CD4-positive, alpha-beta T cell treated with Interleukin-1 beta for 1 hour (primary cell): Measurements from ENCODE around the gene WFIKKN1.
A peak's percentile ranks its signal among the peaks of the same experiment; 100 is the strongest.

ENCODE experiments used
- DNase-seq, 2 donors: peaks; one replicate each; pipeline ENCODE4 v3.0.0-alpha.2; 2020 to 2022

WFIKKN1 gene

DNA sequence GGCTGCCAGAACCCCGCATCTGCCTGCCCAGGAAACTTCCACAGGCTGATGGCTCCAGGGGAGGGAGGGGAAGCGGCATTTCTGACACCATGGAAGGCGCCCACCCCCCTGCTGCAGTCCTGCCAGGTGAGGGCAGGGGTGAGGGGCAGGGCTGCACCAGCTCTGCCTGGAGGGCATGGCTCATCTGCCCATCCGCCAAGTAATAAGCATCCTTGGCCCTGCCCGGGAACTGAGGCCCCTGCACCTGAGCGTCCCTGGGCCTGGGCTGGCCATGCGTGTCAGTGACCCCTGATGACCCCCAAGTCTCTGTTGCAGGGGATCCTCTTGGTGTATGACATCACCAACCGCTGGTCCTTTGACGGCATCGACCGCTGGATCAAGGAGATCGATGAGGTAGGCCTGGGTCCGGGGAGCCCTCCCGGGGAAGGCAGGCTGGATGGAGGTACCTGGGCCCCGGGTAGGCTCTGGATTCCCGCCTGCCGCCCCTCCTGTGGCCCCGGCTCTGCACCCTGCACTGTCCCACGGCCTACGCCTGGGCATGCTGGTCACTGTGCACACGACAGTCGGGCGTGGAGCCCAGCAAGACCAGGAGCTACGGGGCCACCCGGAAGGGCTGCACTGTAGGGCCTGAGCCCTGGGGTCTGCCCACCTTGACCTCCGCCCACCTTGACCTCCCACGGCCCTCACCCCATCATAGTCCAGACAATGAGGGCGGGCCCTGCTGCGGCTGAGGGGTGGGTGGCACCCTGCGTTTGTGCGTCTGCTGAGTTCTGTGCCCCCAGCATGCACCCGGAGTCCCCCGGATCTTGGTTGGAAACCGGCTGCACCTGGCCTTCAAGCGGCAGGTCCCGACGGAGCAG, 5.4 kb upstream of the WFIKKN1 start:
- no peak for DNase-seq

DNA sequence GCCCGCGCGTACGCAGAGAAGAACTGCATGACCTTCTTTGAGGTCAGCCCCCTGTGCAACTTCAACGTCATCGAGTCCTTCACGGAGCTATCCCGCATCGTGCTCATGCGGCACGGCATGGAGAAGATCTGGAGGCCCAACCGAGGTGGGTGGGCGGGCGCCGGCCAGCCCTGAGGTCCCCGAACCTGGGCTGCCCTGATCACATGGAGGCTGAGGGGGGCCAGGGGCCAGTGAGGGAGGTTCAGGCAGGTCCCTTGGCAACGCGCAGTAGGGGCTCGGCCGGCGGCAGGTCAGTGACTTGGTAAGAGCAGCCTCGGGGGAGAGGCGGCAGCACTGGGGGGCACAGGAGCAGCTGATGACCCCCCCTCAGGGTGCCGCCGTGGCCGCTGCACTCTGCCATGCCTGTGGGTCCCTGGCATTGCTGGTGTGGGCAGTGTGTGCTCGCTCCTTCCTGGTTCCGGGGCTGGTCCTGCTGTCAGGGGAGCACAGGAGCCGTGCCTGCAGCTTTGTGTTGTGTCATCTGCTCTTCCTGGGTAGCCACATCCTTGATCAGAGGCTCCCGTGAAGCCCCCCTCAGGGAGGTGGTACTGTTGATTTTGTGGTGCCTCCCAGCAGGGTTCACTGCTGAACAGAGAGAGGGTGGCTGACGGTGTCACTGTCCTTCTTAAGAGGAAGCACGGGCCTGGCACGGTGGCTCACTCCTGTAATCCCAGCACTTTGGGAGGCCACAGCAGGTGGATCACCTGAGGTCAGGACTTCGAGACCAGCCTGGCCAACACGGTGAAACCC, 4.6 kb upstream of the WFIKKN1 start:
- DNase-seq = no peak

DNA sequence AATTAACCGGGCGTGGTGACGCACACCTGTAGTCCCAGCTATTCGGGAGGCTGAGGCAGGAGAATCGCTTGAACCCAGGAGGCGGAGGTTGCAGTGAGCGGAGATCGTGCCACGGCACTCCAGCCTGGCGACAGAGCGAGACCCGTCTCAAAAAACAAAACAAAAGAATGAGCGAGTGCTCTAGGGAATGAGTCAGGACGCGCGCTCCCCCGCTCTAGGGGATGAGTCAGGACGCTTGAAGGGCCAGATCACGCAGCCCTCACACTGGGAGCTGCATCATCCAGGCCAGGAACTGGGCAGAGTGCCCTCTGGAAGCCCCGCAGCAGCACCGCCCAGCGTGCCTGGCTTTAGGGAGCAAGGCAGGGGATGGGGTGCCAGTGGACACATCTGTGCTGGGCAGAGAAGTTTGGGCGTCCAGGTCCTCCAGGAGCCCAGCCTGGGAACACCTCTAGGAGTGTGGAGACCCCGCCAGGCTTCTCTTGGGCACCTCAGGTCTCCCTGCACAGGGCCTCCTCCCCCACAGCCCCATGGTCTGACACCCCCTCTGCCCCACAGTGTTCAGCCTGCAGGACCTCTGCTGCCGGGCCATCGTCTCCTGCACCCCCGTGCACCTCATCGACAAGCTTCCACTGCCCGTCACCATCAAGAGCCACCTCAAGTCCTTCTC, 3.9 kb upstream of the WFIKKN1 start:
- no peak for DNase-seq

DNA sequence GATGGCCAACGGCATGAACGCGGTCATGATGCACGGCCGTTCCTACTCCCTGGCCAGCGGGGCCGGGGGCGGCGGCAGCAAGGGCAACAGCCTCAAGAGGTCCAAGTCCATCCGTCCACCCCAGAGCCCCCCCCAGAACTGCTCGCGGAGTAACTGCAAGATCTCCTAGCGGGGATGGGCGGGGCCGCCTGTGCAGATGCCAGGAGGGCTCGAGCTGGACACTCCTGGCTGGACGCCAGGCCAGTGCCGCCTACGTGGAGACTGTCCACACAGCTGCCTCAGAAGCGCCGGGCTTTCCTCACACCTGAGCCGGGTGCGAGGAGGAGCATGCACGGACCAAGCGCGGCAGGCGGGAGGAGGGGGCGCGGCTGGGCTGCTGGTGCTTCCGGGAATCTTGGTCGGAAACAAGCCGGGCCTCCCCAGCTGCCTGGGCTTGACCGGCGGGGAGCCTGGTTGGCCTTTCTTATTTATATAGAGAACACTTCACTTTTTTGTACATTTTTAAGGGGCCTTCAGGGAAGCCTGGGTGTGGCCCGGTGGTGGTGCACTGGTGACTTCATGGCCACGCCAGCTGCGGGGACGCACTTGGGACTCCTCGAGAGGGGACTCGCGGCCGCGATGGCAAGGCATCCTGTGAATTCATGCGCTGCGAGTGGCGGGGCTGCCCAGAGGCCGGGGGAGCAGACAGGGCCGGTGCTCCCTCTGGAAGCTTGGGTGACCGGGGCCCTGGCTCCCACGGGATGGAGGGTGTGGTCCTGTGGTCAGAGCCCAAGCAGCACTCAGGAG, 3.1 kb upstream of the WFIKKN1 start:
- DNase-seq = no peak

DNA sequence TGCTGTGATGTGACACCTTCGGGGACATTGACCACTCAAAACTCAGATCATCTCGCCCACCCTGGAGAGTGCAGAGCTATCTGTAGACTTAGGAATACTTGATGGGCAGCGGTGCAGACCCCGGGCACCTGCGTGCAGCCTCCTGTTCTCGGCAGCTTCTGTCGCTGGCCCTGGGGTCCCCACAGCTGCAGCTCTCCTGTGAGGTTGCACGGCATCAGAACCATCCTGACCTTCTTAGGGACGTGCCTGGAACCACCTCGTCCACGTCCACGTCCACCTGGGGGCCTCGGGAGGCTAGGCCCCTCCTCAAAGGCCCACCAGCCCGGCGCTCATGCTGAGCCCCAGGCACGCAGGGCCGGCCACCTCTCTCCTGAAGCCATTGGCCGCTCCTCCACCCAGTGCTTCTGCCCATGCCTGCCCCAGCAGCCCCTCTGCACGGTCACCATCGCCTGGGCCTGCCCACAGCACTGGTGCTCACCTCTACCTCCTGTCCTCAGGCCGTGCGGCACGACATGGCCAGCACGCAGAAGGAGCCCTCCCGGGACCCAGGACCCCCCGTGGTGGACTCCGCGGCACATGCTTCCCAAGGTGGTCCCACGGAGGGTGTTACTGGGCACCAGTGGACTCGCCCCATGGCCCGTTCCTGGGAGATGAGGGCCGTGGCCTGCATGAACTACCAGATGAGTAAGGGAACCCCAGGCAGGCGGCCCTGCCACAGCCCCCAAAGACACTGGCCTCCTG, 2.3 kb upstream of the WFIKKN1 start:
- no peak for DNase-seq

DNA sequence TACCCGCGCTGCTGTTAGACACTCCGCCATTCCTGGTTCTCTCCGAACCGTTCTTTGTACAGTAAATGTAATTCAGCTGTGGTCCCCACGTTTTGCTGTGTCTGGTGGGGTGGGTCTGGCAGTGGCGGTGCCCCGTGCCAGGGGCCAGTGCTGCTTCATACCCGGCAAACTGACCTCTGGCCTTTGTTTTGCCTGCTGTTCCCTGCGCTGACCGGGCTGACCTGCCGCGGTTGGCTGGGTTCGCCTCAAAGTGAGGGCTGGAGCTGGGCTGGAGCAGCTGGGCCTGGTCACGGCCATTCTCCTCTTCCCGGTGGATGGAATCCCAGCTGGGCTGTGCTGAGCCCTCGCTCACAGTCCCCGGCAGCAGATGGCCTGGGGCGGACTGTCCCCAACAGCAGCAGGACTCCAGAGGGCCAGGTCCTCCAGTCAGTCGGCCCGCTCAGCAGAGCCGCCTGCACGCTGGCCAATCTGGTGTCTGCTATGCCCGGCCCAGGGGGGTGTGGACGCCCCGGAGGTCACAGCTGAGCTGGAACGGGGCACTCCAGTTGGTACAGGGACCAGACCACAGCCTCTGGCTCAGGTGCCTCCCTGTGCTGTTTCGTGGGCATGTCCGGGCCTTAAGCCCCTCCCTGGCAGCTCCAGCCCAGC, 1.5 kb upstream of the WFIKKN1 start:
- DNase-seq = no peak

DNA sequence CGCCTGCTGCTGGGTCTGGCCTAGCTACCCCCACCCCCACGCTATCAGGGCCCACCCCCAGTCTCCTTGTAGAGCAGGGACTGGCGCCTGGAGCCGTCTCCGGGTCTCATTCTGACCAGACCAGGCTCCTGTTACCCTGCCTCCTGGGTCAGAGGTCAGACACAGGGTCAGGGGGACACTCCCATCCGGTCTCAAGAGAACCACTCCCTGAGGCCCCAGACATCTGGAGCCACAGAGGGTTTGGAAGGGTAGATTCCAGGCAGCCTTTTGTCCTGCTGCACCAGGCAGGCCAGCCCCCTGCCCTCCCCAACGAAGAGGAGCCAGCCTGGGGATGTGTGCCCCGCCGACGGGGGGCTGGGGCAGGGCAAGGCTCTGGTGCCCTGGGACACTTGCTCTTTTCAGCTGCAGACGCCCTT, 944 bp upstream of the WFIKKN1 start:
- DNase-seq = no peak

DNA sequence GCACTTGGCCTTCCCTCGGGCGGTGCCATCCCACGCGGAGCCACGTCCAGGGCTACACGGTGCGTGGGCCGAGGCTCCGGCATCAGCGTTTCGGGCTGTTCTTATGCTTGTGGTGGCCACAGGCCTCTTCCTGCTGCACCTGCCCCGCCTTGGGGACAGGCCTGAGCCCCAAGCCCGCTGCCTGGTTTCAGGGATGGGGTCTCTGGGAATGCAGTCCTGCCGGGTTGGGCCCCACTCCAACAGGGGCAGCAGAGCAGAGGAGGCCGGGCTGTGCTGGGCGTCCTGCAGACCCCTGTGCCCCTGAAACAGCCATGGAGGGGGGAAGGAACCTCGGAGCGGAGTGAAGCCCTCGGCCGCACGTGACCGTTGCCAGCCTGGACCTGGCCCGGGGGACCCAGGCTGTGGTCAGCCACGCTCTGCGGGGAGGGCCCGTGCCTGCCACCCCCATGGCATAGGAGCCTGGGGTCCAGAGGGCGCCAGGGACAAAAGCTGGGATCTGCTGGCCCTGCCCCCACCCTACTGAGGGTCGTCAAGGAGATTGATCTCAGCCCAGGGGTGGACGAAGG, 453 bp upstream of the WFIKKN1 start:
- no peak for DNase-seq

DNA sequence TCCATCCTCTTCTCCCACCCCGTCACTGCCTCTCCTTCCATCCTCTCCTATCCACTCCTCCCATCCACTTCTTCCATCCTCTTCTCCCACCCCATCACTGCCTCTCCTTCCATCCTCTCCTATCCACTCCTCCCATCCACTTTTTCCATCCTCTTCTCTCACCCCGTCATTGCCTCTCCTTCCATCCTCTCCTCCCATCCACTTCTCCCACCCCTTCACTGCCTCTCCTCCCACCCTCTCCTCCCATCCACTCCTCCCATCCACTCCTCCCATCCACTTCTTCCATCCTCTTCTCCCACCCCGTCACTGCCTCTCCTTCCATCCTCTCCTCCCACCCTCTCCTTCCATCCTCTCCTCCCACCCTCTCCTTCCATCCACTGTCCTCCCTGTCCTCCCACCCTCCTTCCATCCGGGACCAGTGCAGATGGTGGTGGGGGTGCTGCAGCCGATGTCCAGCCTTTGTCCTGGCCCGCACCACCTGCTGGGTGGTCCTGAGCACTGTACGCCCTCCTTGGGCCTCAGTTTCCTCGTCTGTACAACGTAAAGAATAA, 1.1 kb downstream of the WFIKKN1 start:
- no peak for DNase-seq

DNA sequence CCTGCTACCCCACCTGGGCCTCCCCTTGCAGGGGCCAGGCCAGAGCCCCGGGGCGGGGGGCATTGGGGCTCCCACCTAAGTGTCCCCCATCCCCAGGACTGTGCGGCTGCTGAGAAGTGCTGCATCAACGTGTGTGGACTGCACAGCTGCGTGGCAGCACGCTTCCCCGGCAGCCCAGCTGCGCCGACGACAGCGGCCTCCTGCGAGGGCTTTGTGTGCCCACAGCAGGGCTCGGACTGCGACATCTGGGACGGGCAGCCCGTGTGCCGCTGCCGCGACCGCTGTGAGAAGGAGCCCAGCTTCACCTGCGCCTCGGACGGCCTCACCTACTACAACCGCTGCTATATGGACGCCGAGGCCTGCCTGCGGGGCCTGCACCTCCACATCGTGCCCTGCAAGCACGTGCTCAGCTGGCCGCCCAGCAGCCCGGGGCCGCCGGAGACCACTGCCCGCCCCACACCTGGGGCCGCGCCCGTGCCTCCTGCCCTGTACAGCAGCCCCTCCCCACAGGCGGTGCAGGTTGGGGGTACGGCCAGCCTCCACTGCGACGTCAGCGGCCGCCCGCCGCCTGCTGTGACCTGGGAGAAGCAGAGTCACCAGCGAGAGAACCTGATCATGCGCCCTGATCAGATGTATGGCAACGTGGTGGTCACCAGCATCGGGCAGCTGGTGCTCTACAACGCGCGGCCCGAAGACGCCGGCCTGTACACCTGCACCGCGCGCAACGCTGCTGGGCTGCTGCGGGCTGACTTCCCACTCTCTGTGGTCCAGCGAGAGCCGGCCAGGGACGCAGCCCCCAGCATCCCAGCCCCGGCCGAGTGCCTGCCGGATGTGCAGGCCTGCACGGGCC, 1.9 kb downstream of the WFIKKN1 start:
- no peak for DNase-seq

DNA sequence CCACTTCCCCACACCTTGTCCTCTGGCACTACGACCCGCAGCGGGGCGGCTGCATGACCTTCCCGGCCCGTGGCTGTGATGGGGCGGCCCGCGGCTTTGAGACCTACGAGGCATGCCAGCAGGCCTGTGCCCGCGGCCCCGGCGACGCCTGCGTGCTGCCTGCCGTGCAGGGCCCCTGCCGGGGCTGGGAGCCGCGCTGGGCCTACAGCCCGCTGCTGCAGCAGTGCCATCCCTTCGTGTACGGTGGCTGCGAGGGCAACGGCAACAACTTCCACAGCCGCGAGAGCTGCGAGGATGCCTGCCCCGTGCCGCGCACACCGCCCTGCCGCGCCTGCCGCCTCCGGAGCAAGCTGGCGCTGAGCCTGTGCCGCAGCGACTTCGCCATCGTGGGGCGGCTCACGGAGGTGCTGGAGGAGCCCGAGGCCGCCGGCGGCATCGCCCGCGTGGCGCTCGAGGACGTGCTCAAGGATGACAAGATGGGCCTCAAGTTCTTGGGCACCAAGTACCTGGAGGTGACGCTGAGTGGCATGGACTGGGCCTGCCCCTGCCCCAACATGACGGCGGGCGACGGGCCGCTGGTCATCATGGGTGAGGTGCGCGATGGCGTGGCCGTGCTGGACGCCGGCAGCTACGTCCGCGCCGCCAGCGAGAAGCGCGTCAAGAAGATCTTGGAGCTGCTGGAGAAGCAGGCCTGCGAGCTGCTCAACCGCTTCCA, 2.7 kb downstream of the WFIKKN1 start:
- no peak for DNase-seq

DNA sequence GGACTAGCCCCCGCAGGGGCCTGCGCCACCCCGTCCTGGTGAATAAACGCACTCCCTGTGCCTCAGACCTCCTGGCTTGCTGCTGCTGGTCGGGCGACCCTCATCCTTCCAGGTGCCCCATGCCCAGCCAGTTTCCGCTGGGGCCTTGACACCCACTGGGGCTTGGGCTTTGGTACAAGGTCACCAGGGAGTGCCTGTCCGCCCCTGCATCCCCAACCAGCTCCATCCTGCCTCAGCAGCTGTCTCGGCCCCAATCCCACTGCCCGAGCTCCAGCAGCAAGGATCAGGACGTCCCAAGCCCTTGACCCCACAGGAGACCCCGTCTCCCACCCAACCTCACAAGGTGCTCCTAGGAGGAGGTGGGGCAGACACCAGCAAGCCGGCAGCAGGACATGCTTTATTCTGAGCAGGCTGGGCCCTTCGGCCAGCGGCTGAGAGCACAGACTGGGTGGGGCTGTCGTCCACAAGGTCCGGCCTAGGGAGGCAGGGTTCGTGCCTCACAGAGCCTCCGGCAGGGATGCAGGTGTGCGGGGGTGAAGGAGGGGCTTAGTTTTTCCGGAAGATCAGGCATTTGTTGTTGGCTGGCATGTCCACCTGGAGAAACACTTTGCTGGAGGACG, 3.4 kb downstream of the WFIKKN1 start:
- no peak for DNase-seq

DNA sequence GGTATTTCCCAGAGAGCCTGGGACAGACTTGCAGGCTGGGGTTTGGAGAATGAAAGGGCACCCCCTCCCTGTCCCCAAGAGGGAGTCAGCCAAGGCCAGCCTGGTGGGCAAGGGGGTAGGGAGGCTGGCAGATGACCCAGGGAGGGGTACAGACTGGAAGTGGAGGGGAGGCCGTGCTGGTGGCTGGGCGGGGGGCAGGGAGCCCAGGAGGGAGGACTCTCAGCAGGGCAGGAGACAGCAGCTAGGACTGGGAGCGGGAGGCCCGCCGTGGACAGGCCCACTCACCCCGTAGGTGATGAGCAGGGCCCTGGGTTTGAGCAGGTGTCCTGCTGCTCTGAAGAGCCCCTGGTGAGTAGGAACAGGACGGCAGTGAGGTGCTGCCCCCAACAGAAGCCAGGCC, 4.2 kb downstream of the WFIKKN1 start:
- DNase-seq = no peak

DNA sequence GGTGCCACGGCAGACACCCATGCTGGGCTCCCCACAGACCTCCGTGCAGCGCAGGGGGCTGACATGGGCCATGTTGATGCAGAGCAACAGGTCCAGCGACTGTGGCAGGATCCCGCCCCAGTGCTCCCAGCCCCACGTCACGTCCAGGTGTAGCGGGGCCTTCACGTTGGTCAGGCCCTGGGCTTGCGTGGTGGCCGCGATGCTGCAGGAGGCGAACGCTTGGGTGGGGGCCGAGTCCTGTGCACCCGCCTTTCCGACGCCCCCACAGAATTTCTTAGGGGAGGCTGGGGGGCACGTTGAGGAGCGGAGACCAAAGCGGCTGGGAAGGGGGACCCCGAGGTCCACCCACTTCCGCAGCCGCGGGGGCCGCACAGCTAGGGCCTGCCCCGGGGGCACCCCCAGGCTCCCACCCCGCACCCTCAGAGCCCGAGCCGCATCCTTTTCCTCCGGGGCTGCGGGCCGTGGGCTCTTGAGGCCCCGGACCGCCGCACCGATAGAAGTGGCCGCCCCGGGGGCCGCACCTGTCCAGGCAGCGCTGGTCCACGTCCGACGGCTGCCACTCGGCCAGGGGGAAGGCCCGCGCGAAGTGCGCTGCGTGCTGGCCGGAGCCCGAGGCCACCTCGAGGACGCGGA, 4.9 kb downstream of the WFIKKN1 start:
- DNase-seq = no peak

DNA sequence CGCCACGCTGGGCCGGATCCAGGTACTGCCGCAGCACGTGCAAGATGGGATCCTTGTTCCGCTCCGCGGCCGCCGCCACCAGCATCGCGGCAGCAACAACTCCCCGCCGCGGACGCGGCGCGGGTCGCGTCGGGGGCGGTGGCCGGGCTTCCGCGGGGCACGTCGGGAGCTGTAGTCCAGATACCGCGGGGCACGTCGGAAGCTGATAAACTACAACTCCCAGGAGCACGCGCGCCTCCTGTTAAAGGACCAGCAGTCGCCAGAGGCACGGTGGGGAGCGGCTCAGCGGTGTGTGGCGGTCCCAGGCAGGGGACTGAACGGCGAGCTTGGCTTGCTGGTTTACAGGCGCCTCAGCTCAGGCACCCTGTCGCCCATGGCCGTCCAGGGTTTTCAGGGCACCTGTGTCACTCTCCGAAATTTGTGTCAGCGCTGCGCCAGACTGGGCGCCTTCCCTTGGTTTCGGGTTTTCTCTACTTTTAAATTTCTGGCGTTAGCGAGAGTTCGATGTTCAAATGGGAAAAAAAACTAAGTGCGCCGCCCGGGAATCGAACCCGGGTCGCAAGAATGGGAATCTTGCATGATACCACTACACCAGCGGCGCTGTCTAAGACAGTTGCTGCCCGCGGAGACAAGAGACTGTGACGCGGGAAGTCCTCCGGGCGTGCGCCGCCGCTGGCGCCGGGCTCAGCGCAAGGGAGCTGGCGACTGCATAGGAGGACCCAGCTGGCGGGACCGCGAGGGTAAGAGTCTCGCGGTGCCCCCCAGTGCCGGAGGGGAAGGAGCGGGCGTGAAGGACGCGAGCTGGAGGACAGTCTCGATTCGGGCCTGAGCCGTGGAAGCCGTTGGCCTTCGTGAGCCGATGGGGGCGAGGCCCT, 5.7 kb downstream of the WFIKKN1 start, which contains the start of gene METTL26:
Gene METTL26 (minus strand): TSS at position 100 of the 875 bp plus-strand sequence. CDS start 15 bp downstream, at position 85.
- peak; percentile 94 for DNase-seq

DNA sequence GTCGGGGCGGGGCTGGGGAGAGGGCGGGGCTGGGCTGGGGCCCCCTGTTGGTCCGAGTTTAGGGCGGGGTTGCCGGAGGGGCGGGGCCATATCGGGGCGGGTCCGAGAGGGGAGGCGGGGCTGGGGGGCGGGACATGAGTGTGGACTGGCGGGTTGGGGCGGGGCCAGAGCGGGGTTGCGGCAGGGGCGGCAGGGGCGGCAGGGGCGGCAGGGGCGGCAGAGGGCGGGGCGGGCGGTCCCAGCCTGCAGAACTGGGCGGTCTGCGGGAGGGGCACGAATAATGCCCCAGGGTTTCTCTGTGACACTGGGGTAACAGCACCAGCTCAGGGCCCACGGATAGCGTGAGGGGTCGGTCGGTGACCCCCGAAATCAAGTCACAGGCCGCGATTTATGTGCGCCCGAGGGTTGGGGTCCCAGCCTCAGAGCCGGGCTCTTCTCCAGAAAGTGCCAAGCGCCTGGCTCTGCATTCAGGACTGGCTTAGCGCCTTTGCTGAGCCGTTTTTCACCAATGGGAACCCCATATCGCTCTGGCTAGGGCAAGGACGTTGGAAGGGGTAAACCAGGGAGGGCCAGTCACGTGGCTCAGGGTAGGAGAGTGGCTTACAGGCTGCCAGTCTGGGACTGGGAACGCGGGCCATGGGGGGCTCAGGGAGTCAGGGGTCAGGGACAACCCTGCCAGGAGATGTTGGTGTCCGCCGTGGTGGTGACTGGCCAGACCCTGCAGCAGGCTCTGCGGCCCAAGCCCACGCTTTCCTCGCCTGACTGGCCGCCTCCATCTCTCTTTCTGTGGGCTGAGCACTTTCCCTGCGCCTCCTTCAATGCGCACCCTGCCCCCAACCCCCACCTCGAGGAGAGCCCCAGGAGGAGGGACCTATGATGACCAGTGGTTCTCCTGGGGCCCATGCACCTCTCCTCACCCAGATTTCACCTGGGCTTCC, 6.6 kb downstream of the WFIKKN1 start:
- peak; percentile 86 to 89 for DNase-seq
